Left renal cortex interstitium (tissue), 4 donors: ENCODE measurements around the gene NDEL1. TPM values are rescaled to one million over a fixed set of nuclear protein-coding genes. Genes with fewer than 3 reads are reported as not detected.

Experiments
- DNase-seq, 4 donors: peaks; one replicate each; pipeline ENCODE4 v3.0.0-alpha.2; 2013; ENCODE audit warnings: low read depth in 4 of 4, low spot score in 2 of 4, missing footprints in 1 of 4
- polyA plus RNA-seq, 4 donors: library from polyadenylated mRNA; unstranded; fragments of 120-200 nt; gene quantifications; one replicate each; pipeline ENCODE4 v1.2.1, GENCODE V29; 2013; ENCODE audit not compliant: insufficient read length in 4 of 4

The NDEL1 gene
- polyA plus RNA-seq, 4 donors = 30.3 to 57.9 (median 50.5) TPM

DNA sequence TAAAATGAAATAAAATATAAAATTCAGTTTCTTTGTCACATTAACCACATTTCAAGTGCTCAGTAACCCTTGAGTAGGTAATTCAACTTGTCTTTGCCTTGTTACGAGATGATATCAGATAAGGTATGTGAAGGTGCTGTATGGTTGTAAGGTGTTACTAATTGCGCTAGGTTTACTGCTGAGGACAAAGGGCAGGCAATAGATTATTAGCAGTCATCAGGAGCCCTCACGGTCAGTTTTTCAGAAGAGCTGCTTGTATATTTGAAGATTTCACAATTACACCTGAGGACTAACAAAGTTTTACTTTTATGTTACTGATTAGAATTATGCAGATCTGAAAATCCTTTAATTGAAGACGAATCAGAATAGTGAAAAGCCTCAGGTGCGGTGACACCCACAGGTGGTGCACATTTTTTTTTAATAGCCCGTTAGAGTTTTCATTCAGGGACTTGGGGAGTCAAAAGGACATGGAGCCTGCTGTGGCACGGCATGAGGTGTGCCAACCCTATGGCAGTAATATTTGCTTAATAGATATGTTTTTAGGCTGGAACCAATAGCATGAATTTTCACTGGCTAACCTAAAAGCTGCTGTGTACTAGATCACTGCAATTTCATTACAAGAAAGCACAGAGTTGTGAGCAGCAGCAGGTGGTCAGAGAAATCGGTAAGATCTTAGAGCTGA lies 16.4 kb downstream of the NDEL1 start:
- DNase-seq = no peak

DNA sequence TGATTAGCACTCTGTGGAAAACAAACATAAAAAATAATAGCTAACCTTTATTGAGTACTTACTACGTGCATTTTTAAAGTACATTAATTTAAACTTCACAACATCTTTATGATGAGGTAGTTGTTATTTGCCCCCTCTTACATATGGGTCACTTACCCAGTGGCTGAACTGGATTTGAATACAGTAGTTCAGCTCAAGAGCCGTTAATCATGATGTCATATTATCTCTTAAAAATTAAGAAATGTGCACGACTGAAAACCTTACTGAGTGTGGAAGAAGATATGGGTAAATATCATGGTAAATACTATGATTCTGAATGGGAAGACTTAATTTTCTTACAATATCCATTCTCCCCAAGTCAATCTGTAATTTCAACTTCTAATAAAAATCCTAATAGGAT lies 17.6 kb downstream of the NDEL1 start:
- no peak for DNase-seq

DNA sequence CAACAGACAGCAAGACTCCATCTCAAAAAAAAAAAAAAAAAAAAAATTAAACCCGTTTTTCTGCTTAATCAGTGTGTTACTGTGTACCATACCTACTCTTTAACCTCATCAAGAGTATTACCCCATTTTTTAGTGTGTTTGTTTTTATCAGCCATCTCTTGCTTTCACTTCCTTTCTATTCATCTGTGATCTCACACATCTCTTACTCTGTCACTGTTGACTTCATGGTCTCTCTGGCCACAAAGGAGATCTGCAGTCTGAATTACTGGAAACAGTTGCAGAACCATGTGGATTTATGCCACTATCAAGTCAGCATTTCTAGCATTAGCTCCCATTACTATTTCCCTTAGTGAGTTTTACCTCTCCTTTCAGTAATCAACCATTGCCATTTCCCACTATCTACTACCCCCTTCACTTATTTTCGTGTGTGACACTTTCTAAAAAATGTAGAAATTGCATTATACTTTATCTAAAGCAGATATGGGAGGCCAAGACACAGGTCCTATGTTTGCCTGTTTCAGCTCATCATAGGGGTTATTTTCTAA lies 20.1 kb downstream of the NDEL1 start:
- no peak for DNase-seq

DNA sequence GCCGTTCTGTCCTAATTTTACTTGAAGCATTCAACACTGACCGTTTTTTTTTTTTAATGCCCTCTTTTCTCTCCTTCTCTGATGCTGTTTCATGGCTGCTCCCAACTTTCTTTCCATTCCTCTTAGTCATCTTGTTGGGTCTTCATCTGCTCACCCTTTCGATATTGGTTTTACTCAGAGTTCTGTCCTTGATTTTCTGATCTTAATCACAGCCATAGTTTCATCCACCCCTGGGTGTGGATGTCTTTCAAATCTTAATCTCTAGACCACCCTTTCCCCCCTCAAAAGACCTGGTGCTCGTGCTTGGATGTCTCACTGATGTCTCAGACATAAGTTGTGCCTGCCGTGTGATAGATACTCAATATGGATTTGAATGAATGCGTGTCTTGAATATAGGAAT lies 22.4 kb downstream of the NDEL1 start:
- DNase-seq = no peak

DNA sequence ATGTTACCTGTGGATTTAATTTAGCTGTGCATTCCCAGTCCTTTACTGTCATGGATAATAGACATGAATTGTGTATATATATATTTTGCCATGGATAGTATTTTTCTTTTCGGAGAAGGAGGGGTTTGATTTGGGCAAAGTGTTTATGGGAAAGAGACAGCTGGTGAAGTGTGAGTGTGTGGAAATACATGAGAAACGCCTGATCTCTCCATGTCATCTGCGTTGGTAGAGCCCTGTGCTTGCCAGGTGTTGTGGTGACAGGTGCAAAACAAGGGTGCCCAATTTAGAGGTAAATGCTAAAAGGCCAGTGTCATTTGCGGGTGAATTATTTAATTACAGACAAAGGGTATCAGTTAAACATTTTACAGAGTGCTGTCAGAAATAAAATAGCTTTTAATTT lies 23.4 kb downstream of the NDEL1 start:
- no peak for DNase-seq

DNA sequence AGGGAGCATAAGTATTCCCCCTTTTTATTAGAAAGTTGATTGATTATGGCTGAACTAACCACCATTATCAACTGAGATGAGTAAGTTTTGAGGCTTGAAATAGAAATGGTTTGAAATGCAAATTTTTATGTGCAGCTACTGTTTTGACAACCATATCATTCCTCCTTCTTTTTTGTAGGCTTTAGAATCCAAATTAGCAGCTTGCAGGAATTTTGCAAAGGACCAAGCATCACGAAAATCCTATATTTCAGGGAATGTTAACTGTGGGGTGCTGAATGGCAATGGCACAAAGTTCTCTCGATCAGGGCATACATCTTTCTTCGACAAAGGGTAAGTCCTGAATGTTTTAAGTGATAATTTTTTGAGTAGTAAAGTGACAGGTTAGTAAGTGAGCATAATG lies 24.1 kb downstream of the NDEL1 start:
- DNase-seq = no peak

DNA sequence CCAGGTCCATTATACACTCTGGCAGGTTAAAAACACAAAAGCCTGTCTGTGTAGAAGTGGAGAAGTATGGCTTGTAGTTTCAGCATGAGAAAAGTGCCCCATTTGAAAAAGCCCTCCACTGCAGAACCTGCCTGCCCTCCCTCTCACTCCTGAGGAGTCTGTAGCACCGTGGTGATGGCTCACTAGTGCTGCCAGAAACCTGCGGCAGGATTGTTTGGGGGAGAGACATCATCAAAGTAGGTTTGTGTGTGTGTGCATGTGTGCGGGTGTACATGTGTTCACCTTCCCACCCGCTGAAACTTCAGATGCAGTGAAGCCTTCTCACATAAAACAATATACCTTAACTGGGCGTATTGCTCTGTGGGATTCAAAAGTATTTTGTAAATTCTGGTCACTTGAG lies 26.9 kb downstream of the NDEL1 start:
- no peak for DNase-seq

DNA sequence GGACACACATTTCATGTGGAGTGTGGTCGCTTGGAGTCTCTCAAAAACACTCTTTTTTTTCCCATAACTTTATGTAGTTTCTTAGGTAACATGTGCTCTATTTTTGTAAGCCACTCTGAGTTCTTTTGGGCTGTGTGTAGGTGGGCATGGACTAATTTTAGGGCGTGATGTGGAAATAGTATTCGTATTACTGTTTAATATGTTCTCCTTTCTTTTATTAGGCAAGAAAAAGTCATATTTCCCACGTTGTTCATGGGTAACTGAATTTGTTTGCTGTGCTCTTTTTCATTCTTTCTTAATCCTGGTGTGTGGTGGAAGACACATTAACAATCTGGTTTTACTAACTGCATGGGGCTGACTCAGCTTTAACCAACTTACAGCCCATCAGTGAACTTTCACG lies 27.4 kb downstream of the NDEL1 start:
- no peak for DNase-seq

DNA sequence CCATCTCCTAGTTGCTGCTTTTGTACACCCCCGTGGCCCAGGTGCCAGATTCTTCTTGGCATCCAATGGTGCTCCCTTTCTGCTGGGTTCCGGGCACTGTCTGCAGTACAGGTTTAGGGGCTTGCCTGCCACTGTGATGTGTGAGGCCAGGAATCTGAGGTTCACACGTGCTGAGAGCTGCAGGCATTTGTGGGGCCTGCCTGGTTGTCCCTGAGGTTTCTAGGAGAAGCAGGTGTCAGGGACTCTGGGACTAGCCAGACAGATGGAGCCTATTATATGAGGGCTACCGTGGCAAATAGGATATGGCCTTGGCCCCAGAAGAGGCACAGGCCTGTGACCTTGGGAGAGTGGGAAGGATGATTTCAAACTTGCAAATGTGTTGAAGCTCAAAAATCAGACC lies 29.3 kb downstream of the NDEL1 start:
- DNase-seq = no peak

DNA sequence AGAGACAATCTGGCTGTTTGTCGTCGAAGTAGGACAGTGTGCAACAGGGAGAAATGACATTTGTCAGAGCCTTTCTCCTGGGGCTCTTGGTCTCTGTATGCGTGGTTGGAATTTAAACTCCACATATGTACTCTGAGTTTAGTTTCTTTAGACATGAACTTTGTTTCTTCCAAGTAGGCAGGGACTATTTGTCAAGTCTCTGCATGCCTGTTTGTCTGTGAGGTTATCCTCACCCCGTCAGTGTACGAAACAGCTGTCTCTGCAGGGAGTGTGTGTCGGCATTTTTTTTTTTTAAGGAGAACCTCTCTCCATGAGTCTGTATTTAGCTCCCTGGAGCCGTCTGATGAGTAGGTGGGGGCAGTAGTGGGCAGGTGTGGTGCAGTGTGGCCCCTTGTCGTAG lies 29.7 kb downstream of the NDEL1 start:
- no peak for DNase-seq

DNA sequence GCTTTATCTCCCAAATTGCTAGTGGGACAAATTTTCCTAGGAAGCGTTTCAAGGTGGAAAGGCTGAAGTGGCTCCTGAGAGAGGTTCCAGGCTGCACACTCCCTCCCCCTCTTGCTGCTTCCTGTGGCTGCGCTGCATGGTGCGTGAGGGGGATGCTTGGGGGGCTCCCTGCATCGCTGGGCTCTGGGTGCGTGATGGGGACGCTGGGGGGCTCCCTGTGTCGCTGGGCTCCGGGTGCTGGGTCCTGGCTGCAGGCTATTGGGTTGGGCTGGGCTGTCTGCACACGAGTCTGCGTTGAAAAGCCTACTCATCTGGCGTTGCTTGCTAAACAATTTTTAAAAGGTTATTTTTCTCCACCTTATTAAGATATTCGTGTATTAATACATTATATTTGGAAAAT lies 30.1 kb downstream of the NDEL1 start:
- no peak for DNase-seq

DNA sequence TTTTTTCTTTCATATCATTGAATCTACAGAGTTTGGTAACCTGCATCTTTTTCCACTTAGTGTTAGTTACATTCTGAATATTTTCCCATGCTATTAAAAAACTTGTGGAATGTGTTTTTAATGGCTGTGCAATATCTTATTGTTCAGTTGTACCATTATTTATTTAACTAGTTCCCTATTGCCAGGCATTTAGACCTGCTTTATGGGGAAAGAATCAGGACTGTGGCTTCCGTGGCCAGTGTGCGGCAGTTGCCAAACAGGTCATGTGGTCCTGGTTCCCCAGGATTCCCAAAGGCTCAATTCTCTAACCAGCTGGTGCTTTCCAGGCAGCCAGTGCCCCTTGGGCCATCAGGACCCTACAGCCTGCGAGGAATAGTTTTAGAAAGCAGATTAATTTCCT lies 30.8 kb downstream of the NDEL1 start:
- DNase-seq = no peak

DNA sequence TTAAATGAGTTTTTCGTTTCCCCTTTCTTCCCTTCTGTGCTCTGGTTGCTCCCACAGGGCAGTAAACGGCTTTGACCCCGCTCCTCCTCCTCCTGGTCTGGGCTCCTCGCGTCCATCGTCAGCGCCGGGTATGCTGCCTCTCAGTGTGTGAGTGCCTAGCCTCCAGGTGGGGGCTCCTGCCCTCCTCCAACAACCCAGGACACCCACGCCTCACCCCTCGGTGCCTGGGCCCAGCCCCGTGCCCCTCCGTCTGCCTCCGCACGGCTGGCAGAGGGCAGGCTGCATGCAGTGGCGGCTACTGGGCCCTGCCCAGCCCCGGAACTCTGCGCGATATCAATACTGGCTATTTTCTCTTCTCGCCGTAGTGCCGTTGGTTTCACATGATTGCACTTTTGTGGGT lies 31.2 kb downstream of the NDEL1 start:
- DNase-seq = no peak

DNA sequence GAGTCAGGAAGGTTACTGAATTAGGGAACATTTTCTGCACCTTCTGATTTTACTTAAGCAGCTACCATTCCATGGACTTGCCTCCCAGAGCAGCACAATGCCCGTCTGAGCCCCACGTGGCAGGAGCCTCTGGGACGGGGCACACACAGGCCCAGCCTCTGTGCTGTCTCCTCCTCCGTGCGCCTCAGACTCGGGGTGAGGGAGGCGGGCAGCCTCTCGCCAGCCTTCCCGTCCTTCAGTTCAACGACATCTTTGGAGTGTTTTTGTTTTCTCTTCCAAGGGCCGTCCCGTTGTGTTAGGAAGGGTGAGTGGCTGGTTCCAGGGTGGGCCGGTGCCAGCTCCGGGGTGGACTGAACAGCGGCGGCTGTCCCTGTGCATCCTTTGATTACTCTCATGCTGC lies 31.8 kb downstream of the NDEL1 start:
- no peak for DNase-seq

DNA sequence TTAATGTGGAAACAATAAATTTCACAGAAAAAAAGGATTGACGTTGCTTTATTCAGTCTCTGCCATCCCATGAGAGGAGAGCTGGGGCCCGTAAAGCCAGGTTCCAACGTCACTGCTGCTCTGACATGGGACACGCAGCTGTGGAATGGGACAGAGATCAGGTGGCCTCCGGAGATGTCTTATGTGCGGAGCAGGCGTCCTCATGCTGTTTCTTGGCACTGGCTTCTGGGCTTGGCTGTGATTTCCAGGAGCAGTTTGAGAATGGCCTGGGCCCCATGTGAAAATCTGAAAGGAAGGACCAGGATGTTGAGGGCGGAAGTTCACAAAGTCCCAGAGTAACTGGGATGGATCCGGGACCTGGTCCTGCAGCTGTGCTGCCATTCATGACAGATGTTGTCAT lies 32.4 kb downstream of the NDEL1 start:
- DNase-seq = no peak

DNA sequence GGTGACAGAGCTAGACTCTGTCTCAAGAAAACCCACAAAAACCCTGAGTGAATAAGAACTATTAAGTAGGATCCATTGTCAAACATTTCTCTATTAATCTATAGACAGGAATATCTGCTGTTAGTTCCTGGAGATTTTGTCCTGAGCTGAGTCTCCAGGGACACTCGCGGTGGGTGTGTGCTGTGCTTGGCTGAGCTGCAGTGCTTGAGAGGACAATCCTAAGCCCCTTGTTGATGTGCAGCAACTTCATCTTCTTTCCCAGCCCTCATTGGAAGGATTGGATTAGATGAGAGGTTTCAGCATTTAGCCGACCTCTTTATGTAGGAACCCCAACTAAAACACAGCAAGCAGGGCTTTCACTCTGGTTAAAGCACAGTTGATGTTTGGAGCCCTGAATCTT lies 33.3 kb downstream of the NDEL1 start:
- DNase-seq = no peak

DNA sequence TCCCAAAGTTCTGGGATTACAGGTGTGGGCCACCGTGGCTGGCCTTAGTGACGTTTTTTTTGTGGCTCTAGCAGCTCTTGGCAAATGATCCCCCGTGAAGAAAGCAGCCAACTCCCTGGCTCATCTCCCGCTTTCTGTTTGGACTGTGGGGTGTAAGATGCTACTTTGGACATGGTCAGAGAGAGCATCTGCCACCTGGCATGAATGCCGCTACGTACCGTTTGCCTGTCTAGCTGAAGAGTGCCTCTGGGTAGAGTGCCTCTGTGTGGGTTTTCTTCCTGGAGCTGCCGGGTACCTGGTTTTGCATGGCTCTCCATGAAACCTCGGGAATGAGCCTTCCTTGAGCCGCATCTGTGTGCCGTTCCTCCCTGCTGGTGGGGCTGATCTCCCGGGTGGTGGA lies 34.3 kb downstream of the NDEL1 start:
- no peak for DNase-seq

DNA sequence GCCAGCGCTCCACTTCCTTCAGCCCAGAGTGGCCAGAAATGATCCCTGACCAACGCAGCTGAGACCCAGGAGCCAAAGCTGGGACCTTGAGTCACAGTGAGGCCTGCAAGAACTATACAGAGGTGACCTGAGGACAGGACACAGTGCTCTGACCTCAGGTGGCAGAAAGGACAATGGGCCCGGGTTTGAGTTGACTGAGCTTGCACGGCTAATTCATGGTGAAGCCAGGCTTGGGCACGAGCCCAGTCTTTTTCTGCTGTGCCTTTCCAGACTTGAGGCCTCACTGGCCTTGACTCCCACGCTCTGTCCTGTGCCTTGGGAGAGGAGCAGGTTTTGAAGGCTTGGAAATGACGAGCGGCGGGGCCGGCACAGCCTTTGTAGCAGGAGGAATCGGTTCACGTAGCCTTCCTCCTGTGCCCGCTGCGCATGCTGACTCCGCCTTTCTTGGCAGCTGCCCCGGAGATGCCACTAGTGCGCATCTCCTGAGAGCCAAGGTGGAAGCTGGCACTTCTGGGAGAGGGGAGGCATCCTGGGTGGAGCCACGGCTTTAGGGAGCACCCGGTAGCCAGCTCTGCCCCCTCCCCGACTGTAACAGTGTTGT lies 34.9 kb downstream of the NDEL1 start:
- peak in 1 of 4 donors; percentile 23 for DNase-seq

DNA sequence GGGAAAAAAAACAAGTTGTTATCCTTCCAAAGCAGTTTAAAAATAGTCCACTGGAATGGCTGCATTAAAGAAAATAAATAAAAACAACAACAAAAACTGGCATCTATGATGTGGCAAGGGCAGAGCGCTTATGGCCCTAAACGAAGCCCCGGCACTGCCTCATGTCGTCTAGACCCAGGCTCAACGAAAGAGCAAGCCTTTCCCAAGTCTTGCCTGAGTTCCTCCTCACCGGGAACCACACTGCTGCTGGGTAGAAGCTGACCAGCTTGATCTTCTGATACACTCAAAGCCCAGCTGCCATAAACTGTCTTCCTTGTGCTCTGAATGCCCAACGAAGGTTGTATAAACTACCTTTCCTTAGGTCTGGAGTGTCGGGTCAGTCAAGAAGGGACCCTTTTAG lies 37.0 kb downstream of the NDEL1 start:
- DNase-seq = no peak

DNA sequence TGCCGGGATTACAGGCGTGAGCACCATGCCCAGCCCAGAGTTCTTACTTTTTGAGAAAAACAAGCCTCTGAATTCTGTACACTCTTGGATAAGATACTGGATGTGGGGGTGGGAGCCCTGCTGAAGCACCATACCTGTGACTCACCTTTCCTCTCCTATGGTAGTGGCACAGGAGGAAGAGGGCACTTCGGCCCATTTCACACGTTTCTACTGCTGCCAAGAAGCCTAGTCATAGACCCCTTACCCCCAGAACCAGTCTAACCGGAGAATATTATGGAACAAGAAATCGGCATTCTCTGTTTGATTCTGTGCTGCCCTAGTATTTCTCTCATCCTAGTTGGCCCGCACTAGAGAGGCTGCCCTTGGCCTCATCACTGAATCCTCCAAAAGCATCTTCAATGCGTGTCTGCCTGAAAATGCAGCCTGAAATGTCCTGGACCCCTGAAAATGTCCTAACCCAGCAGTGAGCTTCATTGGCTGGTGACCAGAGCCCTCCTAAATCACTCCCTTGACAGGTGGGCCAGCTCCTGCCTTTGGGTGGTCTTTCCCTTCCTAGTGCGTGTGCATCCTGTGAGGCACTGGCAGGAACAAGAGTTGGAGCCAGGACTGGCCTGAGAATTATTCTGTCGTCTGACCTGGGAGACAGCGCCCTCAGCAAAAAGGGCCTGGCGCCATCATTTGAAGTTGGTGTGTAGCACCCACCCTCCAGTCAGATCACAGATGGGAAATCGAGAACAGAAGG lies 37.9 kb downstream of the NDEL1 start:
- DNase-seq = no peak

DNA sequence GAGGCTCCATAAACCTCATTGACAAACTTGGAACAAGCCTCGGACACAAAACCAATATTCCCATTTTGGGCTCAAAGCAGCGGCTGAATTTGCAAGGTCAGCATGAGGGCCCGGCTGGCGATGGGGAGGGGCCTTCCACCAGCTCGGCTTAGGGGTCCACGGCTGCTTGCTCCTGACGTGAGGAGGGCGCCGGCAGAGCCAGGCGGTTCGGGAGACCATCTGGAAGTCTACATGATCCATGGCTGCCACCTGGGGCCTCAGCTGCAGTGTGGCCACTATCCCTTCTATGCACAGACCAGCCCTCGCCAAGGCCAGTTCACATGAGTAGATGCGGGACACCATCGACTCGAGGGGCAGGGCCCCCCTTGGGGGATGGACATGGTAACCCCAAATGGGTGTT lies 39.1 kb downstream of the NDEL1 start:
- DNase-seq = no peak

DNA sequence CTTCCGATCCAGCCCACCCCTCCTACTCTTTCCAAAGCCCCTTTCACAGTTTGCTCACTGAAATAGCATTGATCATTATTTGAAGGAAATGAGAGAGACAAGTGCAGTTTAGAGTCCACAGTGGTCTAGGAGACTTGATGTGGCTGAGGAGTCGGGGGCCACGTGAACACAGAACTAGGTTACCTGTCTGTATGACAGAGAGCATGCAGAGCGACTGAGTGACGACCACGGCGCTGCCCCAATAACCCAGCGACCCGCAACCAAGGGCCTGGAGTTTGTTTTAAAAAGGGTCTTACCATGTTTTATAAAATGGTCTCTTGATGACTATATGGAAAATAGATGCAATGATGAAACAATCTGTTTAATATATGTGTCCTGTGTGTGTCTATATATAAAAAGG lies 39.5 kb downstream of the NDEL1 start:
- no peak for DNase-seq
